ENCODE data around the gene KIRREL2.

Gene KIRREL2

DNA sequence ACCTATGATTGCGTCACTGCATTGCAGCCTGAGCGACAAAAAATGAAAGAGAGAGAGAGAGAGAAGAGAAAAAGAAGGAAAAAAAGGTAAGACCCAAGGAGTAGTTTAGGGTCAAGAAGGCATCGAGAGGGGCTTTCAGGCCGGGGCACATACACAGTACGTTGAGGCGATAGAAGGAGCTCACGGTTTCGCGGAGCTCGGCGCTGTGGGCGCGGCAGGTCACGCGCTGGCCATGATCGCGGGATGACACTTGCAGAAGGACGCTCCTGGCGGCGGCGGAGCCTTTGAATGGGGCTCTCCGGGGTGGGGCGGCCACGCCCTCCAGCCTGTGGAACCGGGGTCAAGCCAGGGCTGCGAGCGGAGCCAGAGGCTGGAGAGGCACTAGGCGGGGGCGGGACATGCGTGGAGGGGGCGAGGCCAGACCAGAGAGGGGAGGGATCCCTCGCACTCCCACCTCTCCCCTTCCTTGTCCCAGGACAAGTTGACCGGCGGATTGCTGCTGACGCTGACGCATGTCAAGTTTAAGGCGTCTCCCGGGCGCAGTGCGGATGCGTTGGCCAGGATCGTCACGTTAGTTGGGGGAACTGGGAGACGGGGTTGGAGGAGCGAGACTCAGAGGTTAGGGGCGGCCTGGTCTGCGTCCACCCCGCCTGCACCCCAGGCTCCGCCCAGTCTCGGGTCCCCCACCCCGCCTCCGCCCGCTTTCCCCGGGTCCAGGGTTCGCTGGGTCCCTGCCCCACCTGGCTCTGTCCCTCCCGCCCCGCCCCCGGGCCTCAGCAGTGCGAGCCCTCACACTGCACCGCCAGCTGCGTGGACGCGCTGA, 11.3 kb upstream of the KIRREL2 start:
- no peak for DNase-seq

GRCh38 chr19:35846038-35846668, 10.6 kb upstream of the KIRREL2 start:
- DNase-seq, result no peak

GRCh38 chr19:35847911-35848310, 8.8 kb upstream of the KIRREL2 start:
- no peak for DNase-seq

DNA sequence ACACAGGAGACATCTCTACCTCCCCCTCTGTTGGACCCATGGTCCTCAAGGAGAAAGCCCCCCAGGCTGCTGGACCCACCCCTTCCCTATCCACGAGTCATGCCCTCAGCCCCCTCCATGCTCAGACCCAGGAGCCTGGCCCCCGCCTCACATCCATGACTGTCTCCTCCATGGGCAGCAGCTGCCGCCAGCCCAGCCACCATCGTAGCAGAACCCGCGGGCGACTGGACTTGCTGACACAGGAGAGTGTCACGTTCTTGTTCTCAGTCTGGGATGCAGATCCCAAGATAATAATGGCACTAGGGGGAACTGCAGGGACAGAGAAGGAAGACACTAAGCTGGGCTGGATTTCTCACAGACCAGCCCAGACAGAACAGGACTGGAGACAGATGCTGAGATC, 8.2 kb upstream of the KIRREL2 start:
- DNase-seq, result no peak

GRCh38 chr19:35848919-35849505, 7.7 kb upstream of the KIRREL2 start:
- DNase-seq, result no peak

- no peak for DNase-seq
Measured at GRCh38 chr19:35851213-35852028, 5.3 kb upstream of the KIRREL2 start.

- DNase-seq, result peak; percentile 5
Measured at GRCh38 chr19:35852029-35852780, 4.5 kb upstream of the KIRREL2 start, which contains the start of gene NPHS1. NPHS1 (minus strand) TSS chr19:35852504; CDS start chr19:35851837, 667 bp downstream.

- no peak for DNase-seq
Measured at GRCh38 chr19:35853038-35853756, 3.5 kb upstream of the KIRREL2 start.

- DNase-seq, result no peak
Measured at GRCh38 chr19:35858311-35858710, 1.6 kb downstream of the KIRREL2 start.

DNA sequence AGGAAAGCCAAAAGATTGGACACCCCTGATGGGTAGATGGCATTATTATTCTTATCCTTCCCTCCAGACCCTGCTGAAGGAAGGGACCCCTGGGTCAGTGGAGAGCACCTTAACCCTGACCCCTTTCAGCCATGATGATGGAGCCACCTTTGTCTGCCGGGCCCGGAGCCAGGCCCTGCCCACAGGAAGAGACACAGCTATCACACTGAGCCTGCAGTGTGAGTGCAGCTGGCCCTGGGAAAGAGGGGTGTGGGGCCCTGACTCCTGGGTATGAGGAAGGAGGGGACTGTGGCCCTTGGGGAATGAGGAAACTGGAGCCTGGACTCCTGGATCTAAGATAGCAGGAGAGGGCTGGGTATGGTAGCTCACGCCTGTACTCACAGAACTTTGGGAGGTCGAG, 2.7 kb downstream of the KIRREL2 start:
- no peak for DNase-seq

DNA sequence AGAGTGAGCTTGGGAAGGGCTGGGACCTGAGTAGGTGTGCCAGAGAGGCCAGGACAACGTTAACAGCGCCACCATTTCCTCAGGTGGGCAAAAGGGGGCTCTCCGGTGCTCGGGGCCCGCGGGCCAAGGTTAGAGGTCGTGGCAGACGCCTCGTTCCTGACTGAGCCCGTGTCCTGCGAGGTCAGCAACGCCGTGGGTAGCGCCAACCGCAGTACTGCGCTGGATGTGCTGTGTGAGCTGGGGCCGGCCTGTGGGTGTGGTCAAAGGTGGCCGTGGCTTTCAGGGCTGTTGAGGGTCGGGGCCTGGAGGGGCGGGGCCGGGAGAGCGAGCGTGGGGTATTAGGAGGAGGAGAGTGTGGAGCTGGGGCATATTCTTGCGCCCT, 3.7 kb downstream of the KIRREL2 start:
- DNase-seq, result no peak

DNA sequence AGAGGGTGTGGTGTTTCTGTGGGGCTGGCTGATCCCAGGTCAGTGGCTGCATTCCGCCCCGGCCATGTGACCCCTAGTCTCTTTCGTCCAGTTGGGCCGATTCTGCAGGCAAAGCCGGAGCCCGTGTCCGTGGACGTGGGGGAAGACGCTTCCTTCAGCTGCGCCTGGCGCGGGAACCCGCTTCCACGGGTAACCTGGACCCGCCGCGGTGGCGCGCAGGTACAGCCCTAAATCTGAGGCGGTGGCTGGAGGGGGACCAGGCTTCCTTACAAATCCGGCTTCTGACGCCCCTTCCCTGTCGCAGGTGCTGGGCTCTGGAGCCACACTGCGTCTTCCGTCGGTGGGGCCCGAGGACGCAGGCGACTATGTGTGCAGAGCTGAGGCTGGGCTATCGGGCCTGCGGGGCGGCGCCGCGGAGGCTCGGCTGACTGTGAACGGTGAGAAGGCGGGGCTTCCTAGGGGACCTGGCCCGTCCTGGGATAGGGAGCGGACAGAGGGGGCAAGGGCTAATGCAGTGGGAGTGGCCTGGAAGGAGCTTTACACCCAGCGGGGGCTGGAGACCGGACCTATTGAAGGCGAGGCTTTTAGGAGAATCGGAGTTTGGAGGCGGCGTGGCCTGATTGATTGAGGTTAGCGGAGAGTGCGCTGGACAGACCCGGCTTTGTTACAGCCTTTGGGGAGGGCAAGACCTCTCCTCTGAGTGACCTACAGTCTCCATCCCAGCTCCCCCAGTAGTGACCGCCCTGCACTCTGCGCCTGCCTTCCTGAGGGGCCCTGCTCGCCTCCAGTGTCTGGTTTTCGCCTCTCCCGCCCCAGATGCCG, 4.3 kb downstream of the KIRREL2 start:
- DNase-seq, result no peak

- DNase-seq, result no peak
Measured at GRCh38 chr19:35861640-35862160, 5.0 kb downstream of the KIRREL2 start.

- DNase-seq, result no peak
Measured at GRCh38 chr19:35862528-35862927, 5.8 kb downstream of the KIRREL2 start.

GRCh38 chr19:35863018-35863417, 6.3 kb downstream of the KIRREL2 start:
- no peak for DNase-seq

GRCh38 chr19:35868172-35868822, 11.6 kb downstream of the KIRREL2 start, which contains the start of gene APLP1:
APLP1 (plus strand) TSS chr19:35868574; CDS start chr19:35868637, 63 bp downstream.
- DNase-seq, result peak; percentile 21

GRCh38 chr19:35868823-35869326, 12.2 kb downstream of the KIRREL2 start:
- no peak for DNase-seq

GRCh38 chr19:35869327-35870123, 12.8 kb downstream of the KIRREL2 start:
- DNase-seq, result peak; percentile 81

All from kidney glomerular epithelial cell (primary cell).